Bronchial epithelial cell (primary cell): ENCODE results near the gene SSTR5. TPM values are rescaled to one million over a fixed set of nuclear protein-coding genes. Genes with fewer than 3 reads are reported as not detected.
A peak's percentile ranks its signal among the peaks of the same experiment; 100 is the strongest.
"Not testable (repeated sequence)": the region's sequence is repeated elsewhere in the genome, so short reads cannot be mapped to it uniquely, and the experiment has no call there.

Experiments used
- DNase-seq: peaks from one replicate; pipeline ENCODE4 v3.0.0-alpha.2; 2010; ENCODE audit warnings: low read depth
- FAIRE-seq: peaks from 2 replicates; lab custom pipeline; 2011; peaks lifted over from hg19 to GRCh38; lab: Jason Lieb, UNC
- H3K27me3 ChIP-seq: 2 replicates; pipeline ENCODE4 v1.5.1; 2011; ENCODE audit warnings: low read length; ENCODE audit not compliant: control insufficient read depth, insufficient read depth
- H3K36me3 ChIP-seq: 2 replicates; pipeline ENCODE4 v1.5.1; 2011; ENCODE audit warnings: low read length; ENCODE audit not compliant: control insufficient read depth, insufficient read depth
- H3K4me3 ChIP-seq: 2 replicates; pipeline ENCODE4 v1.5.1; 2011; ENCODE audit warnings: mild to moderate bottlenecking, low read depth, low read length, control low read depth
- total RNA-seq: library from RNA; depleted of rRNA; stranded (reverse); fragments of >200 nt; gene quantifications from 2 replicates; pipeline ENCODE4 v1.2.1, GENCODE V29; 2014
- TF ChIP-seq, protein P1 (sequence below): IDR thresholded peaks from 2 replicates; pipeline ENCODE4 v1.5.1; 2011; ENCODE audit warnings: mild to moderate bottlenecking, moderate library complexity, low read length, control low read depth, inconsistent platforms; ENCODE audit not compliant: insufficient read depth, severe bottlenecking

The SSTR5 gene
- not detected in 2 replicates for total RNA-seq

DNA sequence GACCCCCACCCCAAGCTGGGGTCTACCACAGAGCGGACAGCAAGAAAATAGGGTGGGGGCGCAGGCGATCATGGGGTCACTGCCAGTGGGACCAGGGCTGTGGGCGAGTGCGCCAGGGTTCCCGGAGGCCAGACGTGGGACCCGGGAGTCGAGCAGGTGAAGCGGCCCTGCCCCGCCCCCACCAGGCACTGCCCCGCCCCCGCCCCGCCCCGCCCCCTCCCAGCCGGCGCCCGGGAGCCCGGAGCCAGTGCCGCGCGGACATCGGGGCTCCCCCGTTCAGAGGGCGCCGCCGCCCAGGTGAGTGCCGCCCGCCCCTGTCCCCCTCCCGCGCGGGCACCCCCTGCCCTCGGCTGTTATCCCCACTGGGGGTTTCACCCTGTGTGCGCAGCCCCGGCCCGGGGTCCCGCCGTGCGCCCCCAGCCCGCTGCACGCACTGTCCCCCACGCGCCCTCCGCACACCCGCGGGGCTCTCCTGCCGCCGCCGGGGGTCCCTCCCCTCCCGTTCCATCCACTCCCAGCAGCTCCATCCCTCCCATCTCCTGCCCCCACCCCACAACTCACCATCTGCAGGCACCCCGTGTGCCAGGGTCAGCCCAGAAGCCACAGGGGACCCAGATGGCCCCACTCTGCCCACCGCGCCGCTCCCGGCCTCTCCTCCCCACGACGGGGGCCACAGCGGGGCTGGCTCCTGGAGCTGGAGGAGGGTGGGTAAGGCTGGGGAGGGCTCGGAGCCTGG is at the start of gene SSTR5:
Gene SSTR5 (plus strand): TSS at position 222 of the 736 bp plus-strand sequence. CDS start 6,122 bp downstream, outside the sequence.
- Histone ChIP-seq H3K4me3 (no peak within 1 kb of the TSS), H3K36me3 (no peaks in the 10 kb centered on the region), H3K27me3 (peaks cover 2% of the 10 kb centered on the region)
- FAIRE-seq = no peak
- TF ChIP-seq, protein P1, sequence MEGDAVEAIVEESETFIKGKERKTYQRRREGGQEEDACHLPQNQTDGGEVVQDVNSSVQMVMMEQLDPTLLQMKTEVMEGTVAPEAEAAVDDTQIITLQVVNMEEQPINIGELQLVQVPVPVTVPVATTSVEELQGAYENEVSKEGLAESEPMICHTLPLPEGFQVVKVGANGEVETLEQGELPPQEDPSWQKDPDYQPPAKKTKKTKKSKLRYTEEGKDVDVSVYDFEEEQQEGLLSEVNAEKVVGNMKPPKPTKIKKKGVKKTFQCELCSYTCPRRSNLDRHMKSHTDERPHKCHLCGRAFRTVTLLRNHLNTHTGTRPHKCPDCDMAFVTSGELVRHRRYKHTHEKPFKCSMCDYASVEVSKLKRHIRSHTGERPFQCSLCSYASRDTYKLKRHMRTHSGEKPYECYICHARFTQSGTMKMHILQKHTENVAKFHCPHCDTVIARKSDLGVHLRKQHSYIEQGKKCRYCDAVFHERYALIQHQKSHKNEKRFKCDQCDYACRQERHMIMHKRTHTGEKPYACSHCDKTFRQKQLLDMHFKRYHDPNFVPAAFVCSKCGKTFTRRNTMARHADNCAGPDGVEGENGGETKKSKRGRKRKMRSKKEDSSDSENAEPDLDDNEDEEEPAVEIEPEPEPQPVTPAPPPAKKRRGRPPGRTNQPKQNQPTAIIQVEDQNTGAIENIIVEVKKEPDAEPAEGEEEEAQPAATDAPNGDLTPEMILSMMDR = no peak
- DNase-seq = no peak

- Histone ChIP-seq H3K27me3 (no peaks in the 10 kb centered on the region), H3K4me3 (no peak overlapping the region), H3K36me3 (no peaks in the 10 kb centered on the region)
- TF ChIP-seq, protein P1 = no peak
- no peak for FAIRE-seq
- DNase-seq = no peak
Observed at GRCh38 chr16:1024138-1024537, 48.4 kb upstream of the SSTR5 start.

DNA sequence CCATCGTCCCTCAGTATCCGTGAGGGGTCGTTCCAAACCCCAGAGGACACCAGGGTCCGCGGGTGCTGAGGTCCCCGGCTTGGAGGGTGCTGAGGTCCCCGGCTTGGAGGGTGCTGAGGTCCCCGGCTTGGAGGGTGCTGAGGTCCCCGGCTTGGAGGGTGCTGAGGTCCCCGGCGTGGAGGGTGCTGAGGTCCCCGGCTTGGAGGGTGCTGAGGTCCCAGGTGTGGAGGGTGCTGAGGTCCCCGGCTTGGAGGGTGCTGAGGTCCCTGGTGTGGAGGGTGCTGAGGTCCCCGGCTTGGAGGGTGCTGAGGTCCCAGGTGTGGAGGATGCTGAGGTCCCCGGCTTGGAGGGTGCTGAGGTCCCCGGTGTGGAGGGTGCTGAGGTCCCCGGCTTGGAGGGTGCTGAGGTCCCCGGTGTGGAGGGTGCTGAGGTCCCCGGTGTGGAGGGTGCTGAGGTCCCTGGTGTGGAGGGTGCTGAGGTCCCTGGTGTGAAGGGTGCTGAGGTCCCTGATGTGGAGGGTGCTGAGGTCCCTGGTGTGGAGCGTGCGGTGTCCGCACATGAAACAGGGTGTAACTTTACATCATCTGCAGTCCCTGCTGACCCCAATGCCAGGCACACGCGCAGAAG is 47.3 kb upstream of the SSTR5 start:
- peak; percentile 17 for DNase-seq
- not testable (repeated sequence) for H3K36me3 ChIP-seq, H3K4me3 ChIP-seq, H3K27me3 ChIP-seq
- peak; percentile 100 for FAIRE-seq

- Histone ChIP-seq H3K27me3 (no peaks in the 10 kb centered on the region), H3K36me3 (no peaks in the 10 kb centered on the region), H3K4me3 (no peak overlapping the region)
- DNase-seq (no peak), FAIRE-seq (no peak)
- TF ChIP-seq, protein P1 = no peak
Observed at GRCh38 chr16:1026057-1026783, 46.3 kb upstream of the SSTR5 start.

- no peaks in the 10 kb centered on the region for H3K36me3 ChIP-seq
- no peak for DNase-seq
- FAIRE-seq = no peak
- no peak overlapping the region for H3K4me3 ChIP-seq
- no peaks in the 10 kb centered on the region for H3K27me3 ChIP-seq
- TF ChIP-seq, protein P1 = no peak
Observed at GRCh38 chr16:1026784-1027500, 45.6 kb upstream of the SSTR5 start.

DNA sequence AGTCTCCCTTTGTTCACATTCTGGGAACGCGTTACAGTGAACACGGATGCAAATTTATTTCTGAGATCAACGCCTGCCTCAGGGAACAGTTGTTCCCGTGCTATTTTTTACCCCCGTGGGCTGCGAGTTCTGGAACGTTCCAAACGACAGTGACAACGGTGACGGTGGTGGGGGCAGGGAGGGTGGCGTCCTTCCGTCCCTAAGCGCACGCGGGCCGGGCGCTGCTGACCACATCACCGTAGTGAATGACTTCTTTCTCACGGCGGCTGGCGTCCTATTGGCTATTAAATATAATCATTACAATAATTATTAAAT is 45.1 kb upstream of the SSTR5 start:
- H3K4me3 ChIP-seq = no peak overlapping the region
- H3K36me3 ChIP-seq = no peaks in the 10 kb centered on the region
- H3K27me3 ChIP-seq = no peaks in the 10 kb centered on the region
- DNase-seq = no peak
- no peak for FAIRE-seq
- TF ChIP-seq, protein P1 = no peak
